Stimulated activated CD4-positive, alpha-beta T cell treated with anti-CD3 and anti-CD28 coated beads, Interleukin-1b, Interleukin-23, amount 100 ng/mL, for 1 hour (primary cell): ENCODE data around the gene APCS.

Source experiments
- DNase-seq, 2 donors: peaks; one replicate each; pipeline ENCODE4 v3.0.0-alpha.2; 2020; ENCODE audit warnings: low read depth in 2 of 2

APCS gene

DNA sequence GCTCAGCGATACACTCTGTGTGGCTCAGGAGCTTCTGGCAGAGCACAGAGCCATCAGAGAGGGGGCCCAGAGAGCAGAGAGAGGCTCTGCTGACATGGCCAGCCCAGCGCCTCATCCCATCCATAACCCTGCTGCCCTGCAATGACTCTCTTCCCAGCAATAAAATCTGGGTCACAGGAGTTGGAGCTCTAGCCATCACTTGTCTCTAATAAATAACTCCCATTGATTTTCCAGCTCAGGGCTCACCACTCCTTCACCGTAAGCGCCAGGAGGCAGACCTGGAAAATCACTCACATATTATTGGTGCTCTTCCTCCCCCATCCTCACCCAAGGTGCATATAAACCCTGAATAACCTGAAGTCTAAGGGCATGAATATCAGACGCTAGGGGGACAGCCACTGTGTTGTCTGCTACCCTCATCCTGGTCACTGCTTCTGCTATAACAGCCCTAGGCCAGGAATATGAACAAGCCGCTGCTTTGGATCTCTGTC lies at the start of gene APCS:
TSS of gene APCS (plus strand) at position 366 of the 491 bp plus-strand sequence. CDS start at position 462, 96 bp downstream.
- no peak for DNase-seq

GRCh38 chr1:159548126-159548525 lies 39.5 kb upstream of the APCS start:
- no peak for DNase-seq

DNA sequence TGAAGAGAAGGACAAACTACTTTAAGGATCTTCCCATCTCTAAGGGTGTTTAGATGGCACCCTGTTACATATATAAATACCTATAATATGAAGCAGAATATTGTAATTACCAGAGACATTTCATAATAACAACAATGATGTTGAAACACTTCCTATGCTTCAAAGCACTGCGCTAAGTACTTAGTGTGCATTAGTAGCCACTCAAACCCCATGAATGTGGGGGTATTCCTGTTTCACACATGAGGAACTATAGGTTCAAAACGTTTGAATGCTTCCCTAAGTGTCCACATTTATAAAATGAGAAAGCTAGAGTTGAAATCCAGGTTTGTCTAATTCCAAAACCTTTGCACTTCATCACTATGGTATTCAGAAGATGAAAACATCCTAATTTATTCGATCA lies 33.4 kb upstream of the APCS start:
- DNase-seq = no peak

DNA sequence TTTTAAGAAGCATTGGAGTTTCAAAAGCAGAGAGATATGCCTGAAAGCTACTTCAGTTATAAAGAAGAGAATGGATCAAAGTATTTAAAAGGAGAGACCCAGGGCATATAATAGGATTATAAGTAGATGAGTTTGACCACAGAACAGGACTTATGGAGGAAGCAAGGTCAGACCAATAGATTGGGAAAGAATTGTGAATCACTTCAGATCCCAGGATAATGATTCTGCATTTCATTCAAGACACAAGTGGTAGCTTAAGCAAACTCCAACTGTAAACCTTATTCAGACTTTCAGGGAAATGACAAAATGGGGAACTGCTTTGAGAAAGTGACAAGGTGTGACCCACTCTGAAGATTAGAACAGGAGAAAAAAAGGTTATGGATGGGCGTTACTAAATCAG lies 32.9 kb upstream of the APCS start:
- no peak for DNase-seq

DNA sequence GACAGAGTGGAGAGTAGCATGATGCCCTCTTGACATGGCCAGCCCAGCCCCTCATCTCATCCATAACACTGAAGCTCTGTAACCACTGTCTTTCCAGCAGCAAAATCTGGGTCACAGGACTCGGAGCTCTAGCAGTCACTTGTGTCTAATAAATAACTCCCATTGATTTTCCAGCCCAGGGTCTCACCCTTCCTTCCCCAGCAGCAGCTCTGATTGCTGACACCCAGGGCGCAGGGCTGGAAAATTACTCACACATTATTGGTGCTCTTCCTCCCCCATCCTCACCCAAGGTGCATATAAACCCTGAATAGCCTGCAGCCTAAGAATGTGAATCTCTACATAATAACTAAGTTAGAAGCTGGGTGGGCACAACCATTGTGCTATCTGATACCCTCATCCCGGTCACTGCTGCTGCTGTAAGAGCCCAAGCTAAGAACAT lies 30.7 kb upstream of the APCS start:
- no peak for DNase-seq

DNA sequence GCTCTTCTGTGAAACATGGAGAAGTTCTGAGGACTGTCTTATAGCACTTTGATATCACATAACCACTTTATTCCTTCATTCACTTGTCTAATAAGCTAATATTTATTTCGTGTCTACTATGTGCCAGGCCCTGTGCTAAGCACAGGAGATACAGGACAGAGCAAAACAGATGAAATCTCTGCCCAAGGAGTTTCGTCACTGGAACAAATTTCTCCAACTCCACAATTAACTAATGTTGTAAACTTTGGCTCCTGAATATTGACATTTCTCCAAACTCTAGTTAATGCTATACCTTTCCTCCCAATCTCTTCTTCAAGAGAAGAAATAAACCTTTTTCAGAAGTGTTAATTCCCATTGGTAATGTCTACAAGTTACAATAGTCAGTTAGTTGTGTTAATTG lies 27.0 kb upstream of the APCS start:
- DNase-seq = no peak

- DNase-seq = no peak
Measured at GRCh38 chr1:159561497-159561896, 26.1 kb upstream of the APCS start.

- no peak for DNase-seq
Measured at GRCh38 chr1:159562680-159563079, 24.9 kb upstream of the APCS start.

- DNase-seq = no peak
Measured at GRCh38 chr1:159577446-159577845, 10.2 kb upstream of the APCS start.

DNA sequence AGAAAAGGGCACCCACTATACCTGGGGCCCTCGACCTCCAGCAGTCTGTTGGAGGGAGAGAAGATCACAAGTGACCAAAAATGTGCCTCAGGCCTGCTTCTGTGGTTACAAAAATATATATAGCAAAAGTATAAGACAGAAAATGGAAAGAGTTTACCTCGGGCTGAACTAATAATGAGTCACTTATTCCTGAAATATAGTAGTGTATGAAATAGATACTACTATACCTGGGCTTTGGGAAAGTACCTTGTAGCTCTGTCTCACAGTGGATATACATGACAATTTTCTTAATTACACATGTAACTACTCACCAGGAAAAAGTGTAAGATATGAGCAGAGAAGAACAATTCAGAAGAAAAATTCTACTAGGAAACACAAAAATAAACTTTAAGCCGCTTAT lies 7.3 kb upstream of the APCS start:
- DNase-seq = no peak

DNA sequence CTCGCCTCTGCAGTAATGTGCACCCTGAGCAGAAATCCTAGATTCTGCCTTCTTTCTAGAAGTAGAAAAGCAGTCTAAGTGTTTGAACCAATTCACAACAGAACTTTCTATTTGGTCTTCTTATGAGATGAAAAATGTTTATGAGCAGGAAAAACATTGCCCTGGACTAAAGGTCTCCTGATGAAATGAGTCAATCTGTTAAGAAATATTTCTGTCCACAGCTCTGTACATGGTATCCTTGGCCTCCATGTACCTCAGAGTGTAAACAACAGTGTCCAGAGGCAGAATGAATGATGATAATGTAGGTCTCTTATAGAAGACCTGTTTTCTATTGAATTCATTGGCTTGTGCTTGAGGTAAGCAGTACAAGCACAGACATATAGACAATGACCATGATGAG lies 6.2 kb upstream of the APCS start:
- DNase-seq = no peak

GRCh38 chr1:159584536-159584935 lies 3.1 kb upstream of the APCS start:
- no peak for DNase-seq

- DNase-seq = no peak
Measured at GRCh38 chr1:159591981-159592380, 4.4 kb downstream of the APCS start.

DNA sequence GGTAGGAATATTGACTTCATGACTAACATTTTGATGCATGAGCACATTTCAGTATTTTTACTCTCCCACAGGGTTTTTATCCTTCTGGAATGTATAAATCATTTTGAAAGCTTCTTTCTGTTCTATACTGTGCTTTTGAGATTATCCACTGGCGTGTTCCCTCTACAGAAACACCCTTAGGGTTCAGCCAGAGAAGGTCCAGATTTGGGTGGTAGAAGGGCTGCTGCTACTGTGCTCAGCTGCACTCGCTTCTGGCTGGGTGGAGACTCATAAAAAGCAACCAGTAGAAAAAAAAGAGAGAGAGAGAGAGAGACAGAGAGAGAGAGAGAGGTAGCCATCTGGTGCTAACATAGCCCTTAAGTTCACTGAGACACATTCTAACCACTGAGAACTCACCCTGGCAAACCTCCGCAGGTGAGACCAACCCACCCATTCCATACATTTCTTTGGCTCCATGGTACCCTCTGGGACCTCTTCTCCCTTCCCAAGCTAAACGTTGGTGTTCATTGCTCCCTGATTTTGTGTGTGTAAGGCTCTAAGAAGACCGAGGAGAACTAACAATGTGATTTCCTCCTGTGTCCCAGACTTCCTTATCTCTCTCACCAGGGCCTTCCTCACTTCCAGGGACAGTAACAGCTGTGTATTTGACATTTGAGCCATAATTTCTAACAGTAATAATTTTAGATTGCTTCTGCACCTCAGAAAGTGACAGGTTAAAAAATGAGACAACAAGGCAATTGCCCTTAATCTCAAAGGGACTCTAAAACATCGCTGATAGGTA lies 7.2 kb downstream of the APCS start:
- DNase-seq = no peak

- DNase-seq = no peak
Measured at GRCh38 chr1:159598196-159598595, 10.6 kb downstream of the APCS start.

GRCh38 chr1:159600894-159601293 lies 13.3 kb downstream of the APCS start:
- no peak for DNase-seq

- no peak for DNase-seq
Measured at GRCh38 chr1:159602501-159602999, 14.9 kb downstream of the APCS start.

- no peak for DNase-seq
Measured at GRCh38 chr1:159612211-159612885, 24.7 kb downstream of the APCS start.

GRCh38 chr1:159632922-159633321 lies 45.3 kb downstream of the APCS start:
- DNase-seq = no peak
